SU-DHL-6 (cell line): Measurements from ENCODE around the gene PDE9A.

Experiments used
- H2AFZ ChIP-seq: fragments of 200-600 bp; sonication (generic); 2 replicates; pipeline ENCODE4 v1.6.1; 2014; ENCODE audit warnings: low read depth, mild to moderate bottlenecking, moderate library complexity, mixed read lengths, antibody characterized with exemption, low read length; ENCODE audit not compliant: severe bottlenecking
- H3F3A ChIP-seq: fragments of 200-600 bp; shearing (Covaris generic); 2 replicates; pipeline ENCODE4 v1.6.0; 2016; ENCODE audit warnings: antibody characterized with exemption, mild to moderate bottlenecking; ENCODE audit not compliant: insufficient read depth
- H3K27ac ChIP-seq: fragments of 200-600 bp; sonication (generic); 2 replicates; pipeline ENCODE4 v1.5.1; 2016; ENCODE audit warnings: low read depth, mild to moderate bottlenecking, low read length, moderate library complexity, mixed read lengths
- H3K27me3 ChIP-seq: fragments of 200-600 bp; sonication (generic), shearing (Covaris generic); 2 replicates; pipeline ENCODE4 v1.6.0; 2014; ENCODE audit warnings: mild to moderate bottlenecking, low read length
- H3K36me3 ChIP-seq: fragments of 200-600 bp; sonication (generic); 2 replicates; pipeline ENCODE4 v1.6.1; 2014; ENCODE audit warnings: mild to moderate bottlenecking, low read length, mixed read lengths
- H3K4me2 ChIP-seq: fragments of 300-600, 200-600 bp; shearing (Covaris generic), sonication (generic); 2 replicates; pipeline ENCODE4 v1.6.0; 2014; ENCODE audit warnings: low read length, low read depth, mild to moderate bottlenecking; ENCODE audit not compliant: poor library complexity, severe bottlenecking
- H3K4me3 ChIP-seq: fragments of 200-600 bp; sonication (generic); 2 replicates; pipeline ENCODE4 v1.5.1; 2014; ENCODE audit warnings: antibody characterized with exemption, low read length, mild to moderate bottlenecking, mixed read lengths; ENCODE audit not compliant: insufficient read depth, poor library complexity, severe bottlenecking
- H3K79me2 ChIP-seq: fragments of 200-600 bp; sonication (generic); 2 replicates; pipeline ENCODE4 v1.6.1; 2014; ENCODE audit warnings: mild to moderate bottlenecking, low read length, moderate library complexity; ENCODE audit not compliant: insufficient read depth
- H3K9ac ChIP-seq: fragments of 200-600 bp; sonication (generic); 2 replicates; pipeline ENCODE4 v1.7.0; 2014; ENCODE audit warnings: mild to moderate bottlenecking, low read length
- H3K9me2 ChIP-seq: fragments of 200-600 bp; sonication (generic); replicated peaks from 2 replicates; pipeline ENCODE4 v1.6.1; 2014; ENCODE audit warnings: low read length; ENCODE audit not compliant: insufficient read depth
- H3K9me3 ChIP-seq: fragments of 200-600 bp; sonication (generic); 2 replicates; pipeline ENCODE4 v1.6.1; 2014; ENCODE audit warnings: low read length, mixed read lengths; ENCODE audit not compliant: insufficient read depth
- H4K20me1 ChIP-seq: fragments of 200-600 bp; sonication (generic); 2 replicates; pipeline ENCODE4 v1.6.1; 2014; ENCODE audit warnings: low read depth, mild to moderate bottlenecking, antibody characterized with exemption, low read length, moderate library complexity, mixed read lengths
- CTCF ChIP-seq: fragments of 200-600 bp; sonication (generic); IDR thresholded peaks from one replicate; pipeline ENCODE4 v1.5.1; 2017; ENCODE audit warnings: antibody characterized with exemption, mild to moderate bottlenecking, low read length, moderate library complexity; ENCODE audit not compliant: insufficient read depth, poor library complexity, severe bottlenecking
- EZH2phosphoT487 ChIP-seq: fragments of 200-600 bp; sonication (generic), shearing (Covaris generic); conservative IDR thresholded peaks from 2 replicates; pipeline ENCODE4 v1.6.1; 2018; ENCODE audit warnings: mild to moderate bottlenecking, antibody characterized with exemption, low read length, moderate library complexity, mixed read lengths

PDE9A gene

GRCh38 chr21:42645211-42646075 is 8.0 kb upstream of the PDE9A start:
- no peaks in the 10 kb centered on the region for H3F3A ChIP-seq
- H4K20me1 ChIP-seq: no peaks in the 10 kb centered on the region
- no peaks in the 10 kb centered on the region for H3K9me3 ChIP-seq
- no peaks in the 10 kb centered on the region for H3K79me2 ChIP-seq
- no peak overlapping the region for H3K9ac ChIP-seq
- TF ChIP-seq CTCF (no peak), EZH2phosphoT487 (no peak)
- H3K27ac ChIP-seq: no peak overlapping the region
- no peak overlapping the region for H2AFZ ChIP-seq
- no peaks in the 10 kb centered on the region for H3K36me3 ChIP-seq
- no peaks in the 10 kb centered on the region for H3K27me3 ChIP-seq
- no peak overlapping the region for H3K4me2 ChIP-seq
- H3K9me2 ChIP-seq: no peaks in the 10 kb centered on the region
- no peak overlapping the region for H3K4me3 ChIP-seq

GRCh38 chr21:42646076-42646825 is 7.2 kb upstream of the PDE9A start:
- Histone ChIP-seq H2AFZ (no peak overlapping the region), H3K9me2 (no peaks in the 10 kb centered on the region), H3K4me2 (no peak overlapping the region), H3K9me3 (no peaks in the 10 kb centered on the region), H3K27ac (no peak overlapping the region), H3K79me2 (no peaks in the 10 kb centered on the region), H3F3A (no peaks in the 10 kb centered on the region), H3K9ac (no peak overlapping the region), H3K4me3 (no peak overlapping the region), H3K36me3 (no peaks in the 10 kb centered on the region), H3K27me3 (no peaks in the 10 kb centered on the region), H4K20me1 (no peaks in the 10 kb centered on the region)
- TF ChIP-seq CTCF (no peak), EZH2phosphoT487 (no peak)

- Histone ChIP-seq H3K9me3 (no peaks in the 10 kb centered on the region), H3K9ac (no peak overlapping the region), H3K4me3 (no peak overlapping the region), H3K9me2 (no peaks in the 10 kb centered on the region), H3K4me2 (no peak overlapping the region), H4K20me1 (no peaks in the 10 kb centered on the region), H3K27ac (no peak overlapping the region), H3K79me2 (no peaks in the 10 kb centered on the region), H3K27me3 (no peaks in the 10 kb centered on the region), H3K36me3 (no peaks in the 10 kb centered on the region), H3F3A (no peaks in the 10 kb centered on the region), H2AFZ (no peak overlapping the region)
- TF ChIP-seq EZH2phosphoT487 (no peak), CTCF (no peak)
Observed at GRCh38 chr21:42646836-42647235, 6.6 kb upstream of the PDE9A start.
